GM10847 (cell line): ENCODE data around the gene CHFR.
A peak's percentile ranks its signal among the peaks of the same experiment; 100 is the strongest.

Experiments used
- POLR2A ChIP-seq: IDR thresholded peaks from 2 replicates; pipeline ENCODE4 v1.6.1; 2011; ENCODE audit not compliant: insufficient read length; ENCODE audit errors: extremely low read depth

The CHFR gene

GRCh38 chr12:132831771-132832170 lies 55.6 kb downstream of the CHFR start:
- TF ChIP-seq POLR2A, result no peak

- peak; percentile 81 for TF ChIP-seq POLR2A
Observed at GRCh38 chr12:132828706-132829534, 58.5 kb downstream of the CHFR start, which contains the start of gene GOLGA3. TSS of gene GOLGA3 (minus strand) at chr12:132828869. CDS start at chr12:132822128, 6,741 bp downstream.

GRCh38 chr12:132827763-132828703 lies 59.4 kb downstream of the CHFR start:
- no peak for TF ChIP-seq POLR2A

- no peak for TF ChIP-seq POLR2A
Observed at GRCh38 chr12:132825861-132826260, 61.5 kb downstream of the CHFR start.

GRCh38 chr12:132825089-132825488 lies 62.3 kb downstream of the CHFR start:
- TF ChIP-seq POLR2A, result no peak

- no peak for TF ChIP-seq POLR2A
Observed at GRCh38 chr12:132824053-132824452, 63.4 kb downstream of the CHFR start.

GRCh38 chr12:132818562-132818961 lies 68.8 kb downstream of the CHFR start:
- TF ChIP-seq POLR2A, result no peak

GRCh38 chr12:132814232-132814631 lies 73.2 kb downstream of the CHFR start:
- TF ChIP-seq POLR2A, result no peak

GRCh38 chr12:132813443-132813842 lies 74.0 kb downstream of the CHFR start:
- no peak for TF ChIP-seq POLR2A

- TF ChIP-seq POLR2A, result no peak
Observed at GRCh38 chr12:132812631-132813305, 74.6 kb downstream of the CHFR start.

GRCh38 chr12:132807295-132808092 lies 79.9 kb downstream of the CHFR start:
- TF ChIP-seq POLR2A, result no peak

GRCh38 chr12:132806857-132807256 lies 80.5 kb downstream of the CHFR start:
- TF ChIP-seq POLR2A, result no peak

- TF ChIP-seq POLR2A, result no peak
Observed at GRCh38 chr12:132804426-132804861, 83.0 kb downstream of the CHFR start.

GRCh38 chr12:132803888-132804287 lies 83.5 kb downstream of the CHFR start:
- TF ChIP-seq POLR2A, result no peak
